ENCODE measurements around the gene SLC22A6.

Gene SLC22A6

GRCh38 chr11:62931499-62932278, 53.1 kb downstream of the SLC22A6 start:
- DNase-seq (ENCODE audit: low read depth), result no peak

- DNase-seq (ENCODE audit: low read depth), result no peak
Observed at GRCh38 chr11:62930666-62931065, 54.1 kb downstream of the SLC22A6 start.

GRCh38 chr11:62930157-62930556, 54.6 kb downstream of the SLC22A6 start:
- no peak for DNase-seq (ENCODE audit: low read depth)

- DNase-seq (ENCODE audit: low read depth), result no peak
Observed at GRCh38 chr11:62928011-62928410, 56.8 kb downstream of the SLC22A6 start.

- DNase-seq (ENCODE audit: low read depth), result no peak
Observed at GRCh38 chr11:62926680-62927455, 57.9 kb downstream of the SLC22A6 start.

Data from stimulated activated CD8-positive, alpha-beta memory T cell treated with anti-CD3 and anti-CD28 coated beads, Interleukin-15, amount 100 ng/mL, for 1 hour (primary cell).